Lung (tissue), 12 donors: ENCODE results near the gene MYH11. TPM values are rescaled to one million over a fixed set of nuclear protein-coding genes. Genes with fewer than 3 reads are reported as not detected.
"Not testable (repeated sequence)": the region's sequence is repeated elsewhere in the genome, so short reads cannot be mapped to it uniquely, and the experiment has no call there.

Experiments used
- ATAC-seq: fragments of 200-7000 bp; cut with Tn5 transposase; one replicate; pipeline ENCODE4 v1.9.1; 2020; ENCODE audit warnings: moderate number of reproducible peaks; ENCODE audit not compliant: insufficient read depth, low FRiP score
- DNase-seq, 3 donors: peaks; one replicate each; pipeline ENCODE4 v3.0.0-alpha.2; 2013 to 2017
- H3K27ac ChIP-seq, 2 donors: one replicate each; pipeline ENCODE4 v1.5.1; 2013; ENCODE audit warnings: mild to moderate bottlenecking in 2 of 2, moderate library complexity in 2 of 2, control low read depth in 1 of 2, inconsistent platforms in 1 of 2, low read depth in 1 of 2, low read length in 1 of 2
- H3K27me3 ChIP-seq, 3 donors: one replicate each; pipeline ENCODE4 v1.5.1; 2013; ENCODE audit warnings: low read length in 2 of 3; ENCODE audit not compliant: control insufficient read depth in 3 of 3, insufficient read depth in 3 of 3
- H3K36me3 ChIP-seq, 4 donors: one replicate each; pipeline ENCODE4 v1.5.1; 2013; ENCODE audit warnings: low read length in 4 of 4, mild to moderate bottlenecking in 1 of 4, moderate library complexity in 1 of 4; ENCODE audit not compliant: control insufficient read depth in 4 of 4, insufficient read depth in 4 of 4
- H3K4me1 ChIP-seq, 5 donors: one replicate each; pipeline ENCODE4 v1.5.1; 2013; ENCODE audit warnings: low read length in 5 of 5, mild to moderate bottlenecking in 2 of 5, moderate library complexity in 1 of 5; ENCODE audit not compliant: control insufficient read depth in 5 of 5, insufficient read depth in 5 of 5
- H3K4me3 ChIP-seq: one replicate; pipeline ENCODE4 v1.5.1; 2013; ENCODE audit warnings: mild to moderate bottlenecking, control low read depth, moderate library complexity
- H3K9ac ChIP-seq, 2 donors: one replicate each; pipeline ENCODE4 v1.5.1; 2013; ENCODE audit warnings: low read length in 2 of 2, control low read depth in 1 of 2; ENCODE audit not compliant: insufficient read depth in 1 of 2
- H3K9me3 ChIP-seq, 4 donors: one replicate each; pipeline ENCODE4 v1.5.1; 2013; ENCODE audit warnings: low read length in 3 of 4, mild to moderate bottlenecking in 1 of 4, moderate library complexity in 1 of 4; ENCODE audit not compliant: control insufficient read depth in 4 of 4, insufficient read depth in 3 of 4
- WGBS, 2 donors: extraction: QIAGEN DNeasy Blood & Tissue Kit; methylation state at CpG; one replicate each; pipeline ENCODE4 v1.1.7; 2013; 5-methylcytosine and 5-hydroxymethylcytosine counted together
- polyA plus RNA-seq, 2 donors: library from polyadenylated mRNA; stranded (reverse); fragments of 200-250 nt; gene quantifications; one replicate each; pipeline ENCODE4 v1.2.1, GENCODE V29; 2013
- total RNA-seq, 2 donors: library from RNA; depleted of rRNA in 1 of 2; stranded (reverse); fragments of >200 nt in 1 of 2; gene quantifications; one replicate each; pipeline ENCODE4 v1.2.1, GENCODE V29; 2014 to 2021
- TF ChIP-seq, protein P1 (sequence below): IDR thresholded peaks from 2 replicates; pipeline ENCODE4 v1.5.1; 2012; ENCODE audit warnings: mild to moderate bottlenecking; ENCODE audit errors: control extremely low read depth, extremely low read depth
- donor health status: control.
- donor health status: control.
- donor health status: Bipolar disorder and iron deficiency.
- donor health status: healthy.
- donor health status: DM: yes; HTN: yes; CAD: no.

The MYH11 gene
- total and polyA plus RNA-seq, 4 donors = 25.7 to 146 (median 55.0) TPM

DNA sequence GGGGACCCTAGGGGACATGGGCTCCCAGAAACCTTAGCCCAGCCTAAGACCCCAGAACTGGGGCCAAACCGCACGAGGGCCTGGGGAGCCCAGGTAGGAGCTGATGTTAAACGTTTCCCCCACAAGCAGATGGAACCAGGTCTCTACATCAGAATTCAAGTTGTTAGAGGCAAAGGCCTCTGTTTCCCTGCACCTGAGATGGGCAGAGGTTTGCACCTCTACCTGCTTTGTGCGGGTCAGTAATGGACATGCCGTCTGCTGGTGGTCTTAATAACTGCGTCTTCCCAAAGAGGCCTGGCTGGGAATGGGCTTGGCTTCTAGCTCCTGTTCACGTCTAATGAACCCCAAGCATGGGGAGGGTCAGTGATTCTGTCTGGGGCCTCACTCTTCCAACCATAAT is 127.7 kb downstream of the MYH11 start:
- Histone ChIP-seq H3K9ac (no peak overlapping the region), H3K36me3 (peaks cover 3 to 16% (median 5%) of the 10 kb centered on the region in 4 donors), H3K4me3 (no peak overlapping the region), H3K27me3 (no peaks in the 10 kb centered on the region), H3K4me1 (no peaks in the 10 kb centered on the region), H3K27ac (no peak overlapping the region), H3K9me3 (no peaks in the 10 kb centered on the region)
- DNase-seq (no peak), ATAC-seq (no peak)
- 96 to 97% methylated on average over 7 of the region's 7 CpGs for WGBS, 2 donors
- TF ChIP-seq, protein P1, sequence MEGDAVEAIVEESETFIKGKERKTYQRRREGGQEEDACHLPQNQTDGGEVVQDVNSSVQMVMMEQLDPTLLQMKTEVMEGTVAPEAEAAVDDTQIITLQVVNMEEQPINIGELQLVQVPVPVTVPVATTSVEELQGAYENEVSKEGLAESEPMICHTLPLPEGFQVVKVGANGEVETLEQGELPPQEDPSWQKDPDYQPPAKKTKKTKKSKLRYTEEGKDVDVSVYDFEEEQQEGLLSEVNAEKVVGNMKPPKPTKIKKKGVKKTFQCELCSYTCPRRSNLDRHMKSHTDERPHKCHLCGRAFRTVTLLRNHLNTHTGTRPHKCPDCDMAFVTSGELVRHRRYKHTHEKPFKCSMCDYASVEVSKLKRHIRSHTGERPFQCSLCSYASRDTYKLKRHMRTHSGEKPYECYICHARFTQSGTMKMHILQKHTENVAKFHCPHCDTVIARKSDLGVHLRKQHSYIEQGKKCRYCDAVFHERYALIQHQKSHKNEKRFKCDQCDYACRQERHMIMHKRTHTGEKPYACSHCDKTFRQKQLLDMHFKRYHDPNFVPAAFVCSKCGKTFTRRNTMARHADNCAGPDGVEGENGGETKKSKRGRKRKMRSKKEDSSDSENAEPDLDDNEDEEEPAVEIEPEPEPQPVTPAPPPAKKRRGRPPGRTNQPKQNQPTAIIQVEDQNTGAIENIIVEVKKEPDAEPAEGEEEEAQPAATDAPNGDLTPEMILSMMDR = no peak

DNA sequence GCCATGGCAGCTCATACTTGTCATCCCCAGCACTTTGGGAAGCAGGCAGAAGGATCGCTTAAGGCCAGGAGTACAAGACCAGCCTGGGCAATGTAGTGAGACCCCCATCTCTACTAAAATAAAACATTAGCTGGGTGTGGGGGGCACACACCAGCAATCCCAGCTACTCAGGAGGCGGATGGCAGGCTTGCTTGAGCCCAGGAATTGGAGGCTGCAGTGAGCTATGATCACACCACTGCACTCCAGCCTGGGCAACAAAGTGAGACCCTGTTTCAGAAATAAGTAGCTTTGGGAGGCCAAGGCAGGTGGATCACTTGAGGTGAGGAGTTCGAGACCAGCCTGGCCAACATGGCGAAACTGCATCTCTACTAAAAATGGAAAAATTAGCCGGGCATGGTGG is 129.1 kb downstream of the MYH11 start:
- H3K36me3 ChIP-seq = peaks cover 3 to 19% (median 6%) of the 10 kb centered on the region in 4 donors
- H3K27ac ChIP-seq, H3K9ac ChIP-seq, ATAC-seq, H3K9me3 ChIP-seq, H3K4me1 ChIP-seq, H3K27me3 ChIP-seq, DNase-seq, H3K4me3 ChIP-seq: not testable (repeated sequence)
- 95% methylated on average over 5 of the region's 5 CpGs for WGBS, 2 donors

DNA sequence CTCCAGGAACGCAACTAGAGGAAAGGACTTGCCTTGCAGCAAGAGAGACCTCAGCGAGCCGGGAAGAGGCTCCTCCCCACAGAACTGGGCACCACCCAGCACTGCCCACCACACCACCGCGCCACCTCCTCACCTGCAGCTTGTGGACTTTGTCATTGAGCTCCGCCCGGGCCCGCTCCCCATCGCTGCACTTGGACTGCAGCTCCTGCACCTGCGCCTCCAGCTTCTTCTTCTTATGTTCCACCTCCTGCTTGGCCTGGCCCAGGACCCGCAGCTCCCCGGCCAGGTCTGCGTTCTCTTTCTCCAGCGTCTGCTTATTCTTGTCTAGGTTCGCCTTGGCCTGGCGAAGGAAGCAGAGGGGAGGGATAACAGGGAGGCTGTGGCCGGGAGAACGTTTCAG is 130.1 kb downstream of the MYH11 start:
- no peak for ATAC-seq
- WGBS, 2 donors = 91 to 95% methylated on average over 18 of the region's 18 CpGs

DNA sequence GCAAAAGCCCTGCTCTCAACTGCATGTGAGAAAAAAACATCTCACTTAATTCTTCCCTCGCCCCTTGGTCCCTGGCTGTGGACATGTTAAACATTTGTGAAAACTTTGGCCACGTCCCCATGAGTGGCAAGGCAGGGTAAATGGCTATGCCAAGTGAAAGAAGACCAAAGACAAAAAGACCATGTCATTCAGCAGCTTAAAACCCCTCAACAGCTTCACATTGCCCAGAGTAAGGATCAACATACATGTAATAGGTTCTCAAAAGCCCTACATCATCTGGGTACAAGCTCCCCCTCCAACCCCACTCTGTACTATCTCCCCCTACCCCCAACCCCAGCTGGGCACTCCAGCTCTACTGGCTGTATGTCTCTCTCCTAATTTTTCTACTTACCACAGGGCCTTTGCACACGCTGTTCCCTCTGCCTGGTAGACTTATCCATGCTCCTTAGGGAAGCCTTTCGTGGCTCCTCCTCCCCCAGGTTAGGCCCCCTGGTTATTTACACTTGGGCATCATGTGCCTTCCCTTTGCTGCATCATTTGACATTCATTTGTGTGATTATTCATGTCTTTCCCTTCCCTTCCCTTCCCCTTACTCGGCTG is 131.1 kb downstream of the MYH11 start:
- Histone ChIP-seq H3K27ac (no peak overlapping the region), H3K36me3 (peaks cover 3 to 30% (median 7%) of the 10 kb centered on the region in 4 donors), H3K4me1 (no peaks in the 10 kb centered on the region), H3K9me3 (no peaks in the 10 kb centered on the region), H3K9ac (no peak overlapping the region), H3K4me3 (no peak overlapping the region), H3K27me3 (no peaks in the 10 kb centered on the region)
- DNase-seq (no peak), ATAC-seq (no peak)
- TF ChIP-seq, protein P1 = no peak
- WGBS, 2 donors = 96 to 99% methylated on average over 5 of the region's 5 CpGs

More for the DNA sequence above, 130.1 kb downstream of the MYH11 start:
- DNase-seq = no peak
- TF ChIP-seq, protein P1 = no peak
- no peak overlapping the region for H3K9ac ChIP-seq
- H3K27ac ChIP-seq = no peak overlapping the region
- H3K27me3 ChIP-seq = no peaks in the 10 kb centered on the region
- no peaks in the 10 kb centered on the region for H3K9me3 ChIP-seq
- H3K4me1 ChIP-seq = no peaks in the 10 kb centered on the region
- no peak overlapping the region for H3K4me3 ChIP-seq
- peaks cover 3 to 23% (median 7%) of the 10 kb centered on the region in 4 donors for H3K36me3 ChIP-seq
